HepG2 (cell line): ENCODE measurements around the gene COX15. TPM values are rescaled to one million over a fixed set of nuclear protein-coding genes. Genes with fewer than 3 reads are reported as not detected.

Source experiments
- AGO1 ChIP-seq: fragments of 200-400 bp; formaldehyde crosslinking; IDR thresholded peaks from 2 replicates; pipeline ENCODE4 v1.6.1; 2017; ENCODE audit warnings: mild to moderate bottlenecking, low read depth, low read length, moderate library complexity; ENCODE audit not compliant: poor library complexity, severe bottlenecking
- CREB3 ChIP-seq: sonication (generic); formaldehyde crosslinking; IDR thresholded peaks from 2 replicates; pipeline ENCODE4 v1.5.0; 2020; ENCODE audit warnings: missing genetic modification reagents
- ELF4 ChIP-seq: sonication (generic); formaldehyde crosslinking; IDR thresholded peaks from 2 replicates; pipeline ENCODE4 v1.5.0; 2020; ENCODE audit warnings: missing genetic modification reagents, mild to moderate bottlenecking, moderate library complexity, borderline replicate concordance
- GMEB2 ChIP-seq: IDR thresholded peaks from 2 replicates; pipeline ENCODE4 v1.6.1; 2016; ENCODE audit warnings: missing biosample characterization, missing genetic modification reagents, low read depth
- NR1H2 ChIP-seq: sonication (generic); formaldehyde crosslinking; IDR thresholded peaks from 2 replicates; pipeline ENCODE4 v1.8.1; 2022; ENCODE audit warnings: low read depth, missing genetic modification reagents, borderline replicate concordance
- SNAPC4 ChIP-seq: sonication (generic); formaldehyde crosslinking; IDR thresholded peaks from 2 replicates; pipeline ENCODE4 v1.4.0; 2020; ENCODE audit warnings: mild to moderate bottlenecking, missing genetic modification reagents
- TBL1XR1 ChIP-seq: fragments of 150-350 bp; IDR thresholded peaks from 2 replicates; pipeline ENCODE4 v1.6.1; 2014; ENCODE audit warnings: borderline replicate concordance, low read length; ENCODE audit not compliant: partially characterized antibody
- ZBTB8A ChIP-seq: sonication (generic); formaldehyde crosslinking; IDR thresholded peaks from 2 replicates; pipeline ENCODE4 v1.4.0; 2020; ENCODE audit warnings: mild to moderate bottlenecking, low read depth, missing genetic modification reagents, borderline replicate concordance
- ZFP82 ChIP-seq: sonication (generic); formaldehyde crosslinking; IDR thresholded peaks from 2 replicates; pipeline ENCODE4 v1.5.1; 2020; ENCODE audit warnings: mild to moderate bottlenecking, missing genetic modification reagents, borderline replicate concordance
- ZMAT5 ChIP-seq: sonication (generic); formaldehyde crosslinking; IDR thresholded peaks from 2 replicates; pipeline ENCODE4 v1.5.0; 2020; ENCODE audit warnings: mild to moderate bottlenecking, low read depth, missing genetic modification reagents, borderline replicate concordance
- ZNF280D ChIP-seq: sonication (generic); formaldehyde crosslinking; IDR thresholded peaks from 2 replicates; pipeline ENCODE4 v1.5.1; 2020; ENCODE audit warnings: mild to moderate bottlenecking, missing genetic modification reagents
- ZNF614 ChIP-seq: IDR thresholded peaks from 2 replicates; pipeline ENCODE4 v1.6.1; 2018; ENCODE audit warnings: missing biosample characterization, missing genetic modification reagents, inconsistent platforms, borderline replicate concordance
- ZNF674 ChIP-seq: sonication (generic); formaldehyde crosslinking; IDR thresholded peaks from 2 replicates; pipeline ENCODE4 v1.5.0; 2020; ENCODE audit warnings: low read depth, mild to moderate bottlenecking, missing genetic modification reagents
- ZNF709 ChIP-seq: sonication (generic); formaldehyde crosslinking; IDR thresholded peaks from 2 replicates; pipeline ENCODE4 v1.5.0; 2020; ENCODE audit warnings: mild to moderate bottlenecking, missing genetic modification reagents
- ZNF749 ChIP-seq: sonication (generic); formaldehyde crosslinking; IDR thresholded peaks from 2 replicates; pipeline ENCODE4 v1.8.0; 2022; ENCODE audit warnings: mild to moderate bottlenecking, missing genetic modification reagents, moderate library complexity, borderline replicate concordance
- ZSCAN20 ChIP-seq: sonication (generic); formaldehyde crosslinking; IDR thresholded peaks from 2 replicates; pipeline ENCODE4 v1.4.0; 2020; ENCODE audit warnings: missing genetic modification reagents, mild to moderate bottlenecking, borderline replicate concordance
- polyA plus RNA-seq, 8 experiments: library from polyadenylated mRNA; depleted of rRNA in 3 of 8; stranded (reverse) in 7 of 8; unstranded in 1 of 8; fragments of >200 nt; fragmentation: Illumina TruSeq in 4 of 8; extraction: Trizol in 4 of 8; gene quantifications; 2 replicates each; pipeline versions ENCODE4 v1.2.1 to v1.2.3, GENCODE V29; 2011 to 2016; ENCODE audit warnings: low read depth in 4 of 8, missing spikeins in 1 of 8, mixed read lengths in 1 of 8; ENCODE audit not compliant: insufficient read depth in 1 of 8
- total RNA-seq, 5 experiments: library from RNA; depleted of rRNA; stranded (reverse); fragments of >200 nt; fragmentation: Illumina TruSeq; extraction: Trizol; gene quantifications; 2 replicates each; pipeline ENCODE4 v1.2.3, GENCODE V29; 2016; ENCODE audit warnings: low read depth in 1 of 5

Gene COX15
- total and polyA plus RNA-seq, 2 of the 13 experiments (the other 11 are each of a cell fraction or from before 2014, with no cell fraction given), result 19.2 to 44.7 TPM

- TF ChIP-seq GMEB2 (CRISPR knock-in tag) (0 out of 2 replicates have a peak, but pooled peaks have one; percentile 25), NR1H2 (peak; percentile 59; the same call in 1 of the 2 replicates), SNAPC4 (CRISPR knock-in tag) (no peak), ELF4 (CRISPR knock-in tag) (no peak; the same call in 1 of the 2 replicates), ZSCAN20 (0 out of 2 replicates have a peak, but pooled peaks have one; percentile 37), ZBTB8A (CRISPR knock-in tag) (no peak), ZFP82 (CRISPR knock-in tag) (peak; percentile 83; the same call in 1 of the 2 replicates), AGO1 (peak; percentile 37), ZMAT5 (CRISPR knock-in tag) (no peak), ZNF614 (CRISPR knock-in tag) (peak; percentile 77; the same call in 1 of the 2 replicates), ZNF674 (no peak), CREB3 (CRISPR knock-in tag) (no peak), ZNF749 (CRISPR knock-in tag) (no peak), ZNF709 (CRISPR knock-in tag) (peak; percentile 94), TBL1XR1 (no peak), ZNF280D (CRISPR knock-in tag) (peak; percentile 70; the same call in 1 of the 2 replicates)
These were observed at the start of gene COX15, which contains the start of gene CUTC (continued) for GRCh38 chr10:99732033-99732842.
